Spleen (tissue), 11 donors: ENCODE results near the gene TLK1. TPM values are rescaled to one million over a fixed set of nuclear protein-coding genes. Genes with fewer than 3 reads are reported as not detected.

ENCODE experiments used
- DNase-seq: peaks from one replicate; pipeline ENCODE4 v3.0.0-alpha.2; 2020
- H3K27ac ChIP-seq, 8 donors: fragments of 200-600 bp; sonication (generic) in 7 of 8; 1 replicate in 4 of 8; 2 replicates in 4 of 8; pipeline versions ENCODE4 v1.5.0 to v1.8.0; 2016 to 2021; ENCODE audit warnings: inconsistent platforms in 4 of 8, mild to moderate bottlenecking in 4 of 8, moderate library complexity in 1 of 8
- H3K27me3 ChIP-seq, 7 donors: fragments of 200-600 bp; sonication (generic) in 6 of 7; replicated peaks in 1 of 7; 1 replicate in 4 of 7; 2 replicates in 3 of 7; pipeline versions ENCODE4 v1.5.0 to v1.8.0; 2016 to 2021; ENCODE audit warnings: inconsistent platforms in 3 of 7, mild to moderate bottlenecking in 1 of 7
- H3K36me3 ChIP-seq, 6 donors: fragments of 200-600 bp; sonication (generic) in 5 of 6; 1 replicate in 4 of 6; 2 replicates in 2 of 6; pipeline versions ENCODE4 v1.5.0 to v1.8.0; 2016 to 2021; ENCODE audit warnings: inconsistent platforms in 2 of 6
- H3K4me1 ChIP-seq, 6 donors: fragments of 200-600 bp; sonication (generic) in 5 of 6; 1 replicate in 3 of 6; 2 replicates in 3 of 6; pipeline versions ENCODE4 v1.5.0 to v1.8.0; 2016 to 2021; ENCODE audit warnings: inconsistent platforms in 3 of 6
- H3K4me3 ChIP-seq, 8 donors: fragments of 200-600 bp; sonication (generic) in 7 of 8; 1 replicate in 4 of 8; 2 replicates in 4 of 8; pipeline versions ENCODE4 v1.5.0 to v1.8.0; 2016 to 2021; ENCODE audit warnings: inconsistent platforms in 4 of 8, mild to moderate bottlenecking in 4 of 8, moderate library complexity in 2 of 8
- H3K9me3 ChIP-seq, 8 donors: fragments of 200-600 bp; sonication (generic) in 7 of 8; 1 replicate in 4 of 8; 2 replicates in 4 of 8; pipeline versions ENCODE4 v1.5.0 to v1.8.0; 2016 to 2021; ENCODE audit warnings: inconsistent platforms in 4 of 8
- POLR2A ChIP-seq, 3 donors: fragments of 450-650 bp; IDR thresholded peaks; one replicate each; pipeline ENCODE4 v1.5.1; 2017; ENCODE audit warnings: antibody characterized with exemption in 3 of 3, mild to moderate bottlenecking in 1 of 3
- POLR2AphosphoS5 ChIP-seq, 3 donors: sonication (generic); formaldehyde crosslinking; IDR thresholded peaks; one replicate each; pipeline ENCODE4 v1.5.1; 2017; ENCODE audit warnings: antibody characterized with exemption in 3 of 3
- WGBS, 5 donors: extraction: QIAGEN DNeasy Blood & Tissue Kit in 3 of 5; methylation state at CpG; one replicate each; pipeline versions ENCODE4 v1.1.5 to v1.1.7; 2013 to 2018; 5-methylcytosine and 5-hydroxymethylcytosine counted together
- intact Hi-C: fragments of 100-400 bp; cut with DNase I; formaldehyde crosslinking; loops from one replicate; pipeline ENCODE4 v1.15.0; 2023; ENCODE audit warnings: low total_unique reads
- polyA plus RNA-seq, 3 donors: library from polyadenylated mRNA; stranded (reverse); fragments of 200-250 nt; gene quantifications; one replicate each; pipeline ENCODE4 v1.2.1, GENCODE V29; 2013
- total RNA-seq, 7 donors: library from RNA; depleted of rRNA in 3 of 7; stranded (reverse); fragments of >200 nt in 3 of 7; fragmentation: NEBNext Ultra II Directional in 4 of 7; extraction: Animal tissue kit (Norgen Biotek cat#: 25700) in 4 of 7; gene quantifications; one replicate each; pipeline versions ENCODE4 v1.1.0 to v1.2.1, GENCODE V29; 2016 to 2021
- TF ChIP-seq, protein P1 (sequence below), 11 experiments: fragments of 200-600 bp in 7 of 11; fragments of 450-650 bp in 4 of 11; sonication (generic) in 4 of 11; IDR thresholded peaks in 8 of 11; conservative IDR thresholded peaks in 3 of 11; 1 replicate in 7 of 11; 2 replicates in 4 of 11; pipeline versions ENCODE4 v1.4.0 to v1.8.0; 2016 to 2021; ENCODE audit warnings: antibody characterized with exemption in 11 of 11, inconsistent platforms in 4 of 11, mild to moderate bottlenecking in 1 of 11
- donor health status: healthy with polysubstance abuse.
- donor health status: DM: no; HTN: no; CAD: no; lungs with moderate emphysema.
- donor health status: DM: no; HTN: no; CAD: no.
- donor health status: Bipolar disorder and iron deficiency.
- donor health status: healthy.
- donor health status: DM: no; HTN: no; CAD: no.
- donor health status: DM: yes; HTN: yes; CAD: no.

Gene TLK1
- total and polyA plus RNA-seq, 10 donors = 19.7 to 100.0 (median 81.7) TPM

DNA sequence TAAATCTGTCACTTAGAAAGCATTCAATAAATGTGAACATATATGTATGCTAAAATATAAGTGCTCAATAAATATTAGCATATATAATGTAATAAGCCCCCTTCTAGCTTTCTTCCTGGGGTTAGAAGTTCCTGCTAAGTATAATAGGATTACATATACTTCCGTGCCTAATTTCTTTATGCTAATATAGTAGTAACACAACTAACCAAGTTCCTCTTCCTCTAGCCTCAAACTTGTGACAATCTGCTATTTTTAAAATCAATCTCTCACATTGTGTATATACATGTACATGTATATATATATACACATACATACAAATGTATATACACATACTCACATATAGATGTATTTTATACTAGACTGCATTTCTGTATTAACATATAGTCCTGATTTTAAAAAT lies 32.2 kb downstream of the TLK1 start:
- Histone ChIP-seq H3K36me3 (no peaks in the 10 kb centered on the region), H3K27me3 (no peaks in the 10 kb centered on the region), H3K4me1 (peaks cover 14 to 98% (median 67%) of the 10 kb centered on the region in 6 donors), H3K27ac (peak overlapping the region in 2 of 8 donors; percentile 2 to 5), H3K9me3 (no peaks in the 10 kb centered on the region), H3K4me3 (no peak overlapping the region)
- intact Hi-C loops = no loop called here
- DNase-seq = no peak
- 24 to 47% (median 30%) methylated on average over 1 of the region's 1 CpG for WGBS, 5 donors
- no peak for TF ChIP-seq POLR2AphosphoS5 (IDR thresholded peaks at IDR 0.05)
- TF ChIP-seq, protein P1, sequence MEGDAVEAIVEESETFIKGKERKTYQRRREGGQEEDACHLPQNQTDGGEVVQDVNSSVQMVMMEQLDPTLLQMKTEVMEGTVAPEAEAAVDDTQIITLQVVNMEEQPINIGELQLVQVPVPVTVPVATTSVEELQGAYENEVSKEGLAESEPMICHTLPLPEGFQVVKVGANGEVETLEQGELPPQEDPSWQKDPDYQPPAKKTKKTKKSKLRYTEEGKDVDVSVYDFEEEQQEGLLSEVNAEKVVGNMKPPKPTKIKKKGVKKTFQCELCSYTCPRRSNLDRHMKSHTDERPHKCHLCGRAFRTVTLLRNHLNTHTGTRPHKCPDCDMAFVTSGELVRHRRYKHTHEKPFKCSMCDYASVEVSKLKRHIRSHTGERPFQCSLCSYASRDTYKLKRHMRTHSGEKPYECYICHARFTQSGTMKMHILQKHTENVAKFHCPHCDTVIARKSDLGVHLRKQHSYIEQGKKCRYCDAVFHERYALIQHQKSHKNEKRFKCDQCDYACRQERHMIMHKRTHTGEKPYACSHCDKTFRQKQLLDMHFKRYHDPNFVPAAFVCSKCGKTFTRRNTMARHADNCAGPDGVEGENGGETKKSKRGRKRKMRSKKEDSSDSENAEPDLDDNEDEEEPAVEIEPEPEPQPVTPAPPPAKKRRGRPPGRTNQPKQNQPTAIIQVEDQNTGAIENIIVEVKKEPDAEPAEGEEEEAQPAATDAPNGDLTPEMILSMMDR (IDR thresholded peaks at IDR 0.05 in 8 of 11, conservative IDR thresholded peaks at IDR 0.05 in 3 of 11) = no peak
- TF ChIP-seq POLR2A (IDR thresholded peaks at IDR 0.05) = no peak

DNA sequence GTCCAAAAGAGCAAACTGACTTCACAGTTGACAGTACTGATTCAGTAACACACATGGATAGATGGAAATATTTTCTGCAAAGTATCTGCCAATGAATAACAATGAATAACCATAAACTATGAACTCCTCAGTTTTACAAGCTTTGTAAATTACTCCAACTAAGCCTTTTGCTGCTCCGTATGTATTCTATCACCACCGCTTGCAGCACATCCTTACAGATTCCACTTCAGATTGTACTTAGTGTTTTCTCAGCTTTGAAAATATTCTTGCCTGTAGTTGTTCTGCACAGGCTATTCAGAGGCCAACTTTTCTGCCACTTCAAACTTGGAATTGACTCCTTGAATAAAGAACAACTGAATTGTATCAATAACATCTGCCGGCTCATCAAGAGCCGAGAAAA lies 36.2 kb downstream of the TLK1 start:
- H3K36me3 ChIP-seq = no peaks in the 10 kb centered on the region
- WGBS, 5 donors = 79 to 91% (median 83%) methylated on average over 4 of the region's 4 CpGs
- H3K4me1 ChIP-seq = peaks cover 20 to 99% (median 46%) of the 10 kb centered on the region in 6 donors
- H3K4me3 ChIP-seq = no peak overlapping the region
- no peak overlapping the region for H3K27ac ChIP-seq
- no peaks in the 10 kb centered on the region for H3K9me3 ChIP-seq
- TF ChIP-seq, protein P1 (IDR thresholded peaks at IDR 0.05 in 8 of 11, conservative IDR thresholded peaks at IDR 0.05 in 3 of 11) = no peak
- TF ChIP-seq POLR2AphosphoS5 (IDR thresholded peaks at IDR 0.05) (no peak), POLR2A (IDR thresholded peaks at IDR 0.05) (no peak)
- intact Hi-C loops = no loop called here
- DNase-seq = no peak
- H3K27me3 ChIP-seq = no peaks in the 10 kb centered on the region

DNA sequence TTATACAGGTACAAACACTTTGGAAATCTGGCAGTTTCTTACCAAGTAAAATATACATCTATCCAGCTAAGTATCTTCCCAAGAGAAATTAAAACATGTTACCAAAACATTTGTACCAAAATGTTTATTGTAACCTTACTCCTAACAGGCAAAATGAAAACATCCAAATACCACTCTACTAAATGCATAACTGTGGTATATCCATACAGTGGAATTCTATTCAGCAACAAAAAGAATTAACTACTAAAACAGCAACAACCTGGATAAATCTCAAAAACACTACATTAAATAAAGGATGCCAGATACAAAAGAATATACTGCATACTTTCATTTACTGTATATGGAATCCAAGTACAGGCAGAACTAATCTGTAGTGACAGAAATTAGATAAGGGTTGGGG lies 51.1 kb downstream of the TLK1 start:
- TF ChIP-seq POLR2A (IDR thresholded peaks at IDR 0.05) (no peak), POLR2AphosphoS5 (IDR thresholded peaks at IDR 0.05) (no peak)
- TF ChIP-seq, protein P1 (IDR thresholded peaks at IDR 0.05 in 8 of 11, conservative IDR thresholded peaks at IDR 0.05 in 3 of 11) = no peak
- DNase-seq = no peak
- intact Hi-C loops = no loop called here
- Histone ChIP-seq H3K4me3 (no peak overlapping the region), H3K27ac (no peak overlapping the region), H3K9me3 (no peaks in the 10 kb centered on the region), H3K27me3 (no peaks in the 10 kb centered on the region), H3K4me1 (peaks cover 0 to 29% (median 0%) of the 10 kb centered on the region in 6 donors), H3K36me3 (peaks cover 0 to 21% (median 0%) of the 10 kb centered on the region in 6 donors)

DNA sequence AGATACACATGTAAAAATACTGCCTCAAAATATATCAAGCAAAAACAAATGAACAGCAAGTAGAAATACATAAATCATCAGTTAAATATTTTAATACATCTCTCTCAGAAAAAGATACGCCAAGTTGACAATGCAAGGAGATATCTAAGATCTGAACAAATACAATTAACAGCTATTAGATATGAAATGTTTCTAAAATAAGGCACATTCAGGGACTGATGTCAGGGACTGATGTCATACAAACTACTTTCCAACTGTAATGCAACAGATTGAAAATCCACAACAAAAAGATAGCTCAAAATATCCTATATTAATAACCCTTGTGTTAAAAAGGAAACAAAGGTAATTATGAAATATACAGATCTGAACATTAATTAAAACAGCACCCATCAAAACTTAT lies 51.7 kb downstream of the TLK1 start:
- Histone ChIP-seq H3K27ac (no peak overlapping the region), H3K4me3 (no peak overlapping the region), H3K27me3 (no peaks in the 10 kb centered on the region), H3K9me3 (no peaks in the 10 kb centered on the region), H3K4me1 (peaks cover 0 to 29% (median 0%) of the 10 kb centered on the region in 6 donors), H3K36me3 (peaks cover 0 to 15% (median 0%) of the 10 kb centered on the region in 6 donors)
- DNase-seq = no peak
- TF ChIP-seq POLR2AphosphoS5 (IDR thresholded peaks at IDR 0.05) (no peak), POLR2A (IDR thresholded peaks at IDR 0.05) (no peak)
- TF ChIP-seq, protein P1 (IDR thresholded peaks at IDR 0.05 in 8 of 11, conservative IDR thresholded peaks at IDR 0.05 in 3 of 11) = no peak
- WGBS, 5 donors = 91 to 100% (median 93%) methylated on average over 1 of the region's 1 CpG
- intact Hi-C loops = no loop called here
